HepG2 (cell line): ENCODE data around the gene SCUBE1. TPM values are rescaled to one million over a fixed set of nuclear protein-coding genes. Genes with fewer than 3 reads are reported as not detected.

Experiments used
- HDAC6 ChIP-seq: fragments of 200-600 bp; sonication (generic); IDR thresholded peaks from 2 replicates; pipeline ENCODE4 v1.7.0; 2017; ENCODE audit warnings: mild to moderate bottlenecking, antibody characterized with exemption, low read length, low read depth
- KDM5A ChIP-seq: fragments of 200-600 bp; sonication (generic); IDR thresholded peaks from 2 replicates; pipeline ENCODE4 v1.7.0; 2018; ENCODE audit warnings: antibody characterized with exemption, mild to moderate bottlenecking, low read length, borderline replicate concordance
- KIAA2018 ChIP-seq: sonication (generic); formaldehyde crosslinking; IDR thresholded peaks from 2 replicates; pipeline ENCODE4 v1.5.0; 2020; ENCODE audit warnings: mild to moderate bottlenecking, missing genetic modification reagents, borderline replicate concordance
- MATR3 ChIP-seq: sonication (generic); formaldehyde crosslinking; IDR thresholded peaks from 2 replicates; pipeline ENCODE4 v1.4.0; 2020; ENCODE audit warnings: missing genetic modification reagents
- NKX3-1 ChIP-seq: sonication (generic); formaldehyde crosslinking; IDR thresholded peaks from 2 replicates; pipeline ENCODE4 v1.5.0; 2020; ENCODE audit warnings: missing genetic modification reagents
- RXRB ChIP-seq: IDR thresholded peaks from 2 replicates; pipeline ENCODE4 v1.6.1; 2016; ENCODE audit warnings: borderline replicate concordance, missing genetic modification reagents, missing compliant biosample characterization
- SSRP1 ChIP-seq: IDR thresholded peaks from 2 replicates; pipeline ENCODE4 v1.6.1; 2016; ENCODE audit warnings: control low read depth
- ZBTB37 ChIP-seq: sonication (generic); formaldehyde crosslinking; IDR thresholded peaks from 2 replicates; pipeline ENCODE4 v1.4.0; 2020; ENCODE audit warnings: mild to moderate bottlenecking, missing genetic modification reagents
- ZIK1 ChIP-seq: sonication (generic); formaldehyde crosslinking; IDR thresholded peaks from 2 replicates; pipeline ENCODE4 v1.5.0; 2020; ENCODE audit warnings: mild to moderate bottlenecking, low read depth, missing genetic modification reagents, borderline replicate concordance
- ZNF24 ChIP-seq: fragments of 450-650 bp; IDR thresholded peaks from 2 replicates; pipeline ENCODE4 v1.6.1; 2017; ENCODE audit warnings: antibody characterized with exemption, mild to moderate bottlenecking
- ZNF574 ChIP-seq: sonication (generic); formaldehyde crosslinking; IDR thresholded peaks from 2 replicates; pipeline ENCODE4 v1.4.0; 2020; ENCODE audit warnings: missing genetic modification reagents
- ZNF670 ChIP-seq: sonication (generic); formaldehyde crosslinking; IDR thresholded peaks from 2 replicates; pipeline ENCODE4 v1.8.0; 2022; ENCODE audit warnings: mild to moderate bottlenecking, missing genetic modification reagents, borderline replicate concordance
- ZSCAN22 ChIP-seq: sonication (generic); formaldehyde crosslinking; IDR thresholded peaks from 2 replicates; pipeline ENCODE4 v1.4.0; 2020; ENCODE audit warnings: mild to moderate bottlenecking, missing genetic modification reagents
- polyA plus RNA-seq, 8 experiments: library from polyadenylated mRNA; depleted of rRNA in 3 of 8; stranded (reverse) in 7 of 8; unstranded in 1 of 8; fragments of >200 nt; fragmentation: Illumina TruSeq in 4 of 8; extraction: Trizol in 4 of 8; gene quantifications; 2 replicates each; pipeline versions ENCODE4 v1.2.1 to v1.2.3, GENCODE V29; 2011 to 2016; ENCODE audit warnings: low read depth in 4 of 8, missing spikeins in 1 of 8, mixed read lengths in 1 of 8; ENCODE audit not compliant: insufficient read depth in 1 of 8
- total RNA-seq, 5 experiments: library from RNA; depleted of rRNA; stranded (reverse); fragments of >200 nt; fragmentation: Illumina TruSeq; extraction: Trizol; gene quantifications; 2 replicates each; pipeline ENCODE4 v1.2.3, GENCODE V29; 2016; ENCODE audit warnings: low read depth in 1 of 5
- TF ChIP-seq, protein P1 (sequence below): sonication (generic); formaldehyde crosslinking; IDR thresholded peaks from 2 replicates; pipeline ENCODE4 v1.4.0; 2020; ENCODE audit warnings: missing genetic modification reagents

The SCUBE1 gene
- total and polyA plus RNA-seq, 2 of the 13 experiments (the other 11 are each of a cell fraction or from before 2014, with no cell fraction given) = under 0.01 to 0.05 TPM

GRCh38 chr22:43187171-43188099, 155.7 kb downstream of the SCUBE1 start (continued):
- no peak for TF ChIP-seq KIAA2018 (CRISPR knock-in tag)
- TF ChIP-seq HDAC6 = no peak
- TF ChIP-seq ZIK1 (CRISPR knock-in tag) = no peak
- TF ChIP-seq ZNF670 = peak; percentile 61; the same call in 1 of the 2 replicates
- no peak for TF ChIP-seq ZSCAN22 (CRISPR knock-in tag)
- TF ChIP-seq RXRB (CRISPR knock-in tag) = peak; percentile 28; the same call in 1 of the 2 replicates
- peak; percentile 83; the same call in 1 of the 2 replicates for TF ChIP-seq NKX3-1 (CRISPR knock-in tag)
- TF ChIP-seq MATR3 (CRISPR knock-in tag) = no peak
- no peak for TF ChIP-seq SSRP1 (CRISPR knock-in tag)
- peak; percentile 90 for TF ChIP-seq ZNF574
- no peak for TF ChIP-seq ZBTB37 (CRISPR knock-in tag)
- TF ChIP-seq, protein P1, sequence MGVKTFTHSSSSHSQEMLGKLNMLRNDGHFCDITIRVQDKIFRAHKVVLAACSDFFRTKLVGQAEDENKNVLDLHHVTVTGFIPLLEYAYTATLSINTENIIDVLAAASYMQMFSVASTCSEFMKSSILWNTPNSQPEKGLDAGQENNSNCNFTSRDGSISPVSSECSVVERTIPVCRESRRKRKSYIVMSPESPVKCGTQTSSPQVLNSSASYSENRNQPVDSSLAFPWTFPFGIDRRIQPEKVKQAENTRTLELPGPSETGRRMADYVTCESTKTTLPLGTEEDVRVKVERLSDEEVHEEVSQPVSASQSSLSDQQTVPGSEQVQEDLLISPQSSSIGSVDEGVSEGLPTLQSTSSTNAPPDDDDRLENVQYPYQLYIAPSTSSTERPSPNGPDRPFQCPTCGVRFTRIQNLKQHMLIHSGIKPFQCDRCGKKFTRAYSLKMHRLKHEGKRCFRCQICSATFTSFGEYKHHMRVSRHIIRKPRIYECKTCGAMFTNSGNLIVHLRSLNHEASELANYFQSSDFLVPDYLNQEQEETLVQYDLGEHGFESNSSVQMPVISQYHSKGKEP (CRISPR knock-in tag) = no peak
- no peak for TF ChIP-seq ZNF24
- no peak for TF ChIP-seq KDM5A
